ENCODE results near the gene DNAH1. TPM values are rescaled to one million over a fixed set of nuclear protein-coding genes. Genes with fewer than 3 reads are reported as not detected.

Gene DNAH1
- total and polyA plus RNA-seq, 3 donors from 2014 or later = 40.0 to 50.4 (median 49.1) TPM

GRCh38 chr3:52441091-52441771, 125.1 kb downstream of the DNAH1 start:
- Histone ChIP-seq H3K36me3 (ENCODE audit: low read depth, missing control alignments) (no peaks in the 10 kb centered on the region), H3K27ac (no peak overlapping the region), H3K4me1 (no peaks in the 10 kb centered on the region), H3K27me3 (no peaks in the 10 kb centered on the region), H3K9me3 (no peaks in the 10 kb centered on the region), H3K4me3 (no peak overlapping the region)
- no peak for DNase-seq
- no peak for TF ChIP-seq CTCF (IDR thresholded peaks at IDR 0.05)
- TF ChIP-seq POLR2A (IDR thresholded peaks at IDR 0.05) = no peak
- intact Hi-C loops (cut with DNase I; ENCODE audit: low total_unique reads) = no loop called here
- 93 to 94% methylated on average over 22 to 23 of the region's 23 CpGs for WGBS, 2 donors

- Histone ChIP-seq H3K27ac (no peak overlapping the region), H3K9me3 (no peaks in the 10 kb centered on the region), H3K4me3 (no peak overlapping the region), H3K36me3 (ENCODE audit: low read depth, missing control alignments) (no peaks in the 10 kb centered on the region), H3K27me3 (no peaks in the 10 kb centered on the region), H3K4me1 (no peaks in the 10 kb centered on the region)
- DNase-seq = no peak
- intact Hi-C loops (cut with DNase I; ENCODE audit: low total_unique reads) = no loop called here
- WGBS, 2 donors = 94 to 97% methylated on average over 16 to 18 of the region's 18 CpGs
- TF ChIP-seq POLR2A (IDR thresholded peaks at IDR 0.05) (no peak), CTCF (IDR thresholded peaks at IDR 0.05) (no peak)
Measured at GRCh38 chr3:52441772-52442332, 125.7 kb downstream of the DNAH1 start.

- TF ChIP-seq CTCF (IDR thresholded peaks at IDR 0.05) (no peak), POLR2A (IDR thresholded peaks at IDR 0.05) (no peak)
- WGBS, 2 donors = 96 to 98% methylated on average over 13 to 16 of the region's 16 CpGs
- Histone ChIP-seq H3K27ac (no peak overlapping the region), H3K9me3 (no peaks in the 10 kb centered on the region), H3K4me1 (no peaks in the 10 kb centered on the region), H3K36me3 (ENCODE audit: low read depth, missing control alignments) (no peaks in the 10 kb centered on the region), H3K4me3 (no peak overlapping the region), H3K27me3 (no peaks in the 10 kb centered on the region)
- no peak for DNase-seq
- intact Hi-C loops (cut with DNase I; ENCODE audit: low total_unique reads) = no loop called here
Measured at GRCh38 chr3:52442409-52443267, 126.5 kb downstream of the DNAH1 start.

- H3K4me1 ChIP-seq = no peaks in the 10 kb centered on the region
- TF ChIP-seq CTCF (IDR thresholded peaks at IDR 0.05) (no peak), POLR2A (IDR thresholded peaks at IDR 0.05) (no peak)
- no peaks in the 10 kb centered on the region for H3K27me3 ChIP-seq
- no peaks in the 10 kb centered on the region for H3K36me3 ChIP-seq (ENCODE audit: low read depth, missing control alignments)
- no peak for DNase-seq
- 96 to 100% methylated on average over 4 to 8 of the region's 8 CpGs for WGBS, 2 donors
- no peaks in the 10 kb centered on the region for H3K9me3 ChIP-seq
- intact Hi-C loops (cut with DNase I; ENCODE audit: low total_unique reads) = no loop called here
- H3K27ac ChIP-seq = no peak overlapping the region
- H3K4me3 ChIP-seq = no peak overlapping the region
Measured at GRCh38 chr3:52443268-52443610, 127.1 kb downstream of the DNAH1 start.

Data from testis (tissue), 3 donors.